ENCODE results near the gene GABPA. TPM values are rescaled to one million over a fixed set of nuclear protein-coding genes. Genes with fewer than 3 reads are reported as not detected.

The GABPA gene
- total RNA-seq, 1 experiment from 2014 or later = 20.4 TPM

DNA sequence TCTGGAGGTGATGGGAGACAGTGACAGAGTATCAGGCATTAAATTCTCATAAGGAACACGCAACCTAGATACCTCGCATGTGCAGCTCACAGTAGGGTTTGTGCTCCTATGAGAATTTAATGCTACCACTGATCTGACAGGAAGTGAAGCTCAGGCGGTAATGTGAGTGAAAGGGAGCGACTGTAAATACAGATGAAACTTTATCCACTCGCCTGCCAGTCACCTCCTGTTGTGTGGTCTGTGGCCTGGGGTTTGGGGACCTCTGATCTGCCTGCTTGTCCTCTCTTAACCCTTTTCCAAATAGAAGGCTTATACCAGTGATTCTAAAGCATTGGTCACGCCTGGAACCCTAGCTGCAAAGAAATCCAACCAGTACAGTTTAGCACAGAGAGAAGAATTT, 15.3 kb downstream of the GABPA start:
- Histone ChIP-seq H3K23me2 (ENCODE audit: insufficient read length, low read depth, low read length, poor library complexity, severe bottlenecking) (no peaks in the 10 kb centered on the region), H3K79me1 (ENCODE audit: insufficient read depth, low read depth, low read length, poor library complexity, severe bottlenecking) (no peaks in the 10 kb centered on the region), H3K9ac (ENCODE audit: extremely low read depth, insufficient read length, low read length) (no peak overlapping the region), H2BK5ac (ENCODE audit: insufficient read length, low read length) (no peak overlapping the region), H2BK15ac (ENCODE audit: low read depth, low read length) (no peak overlapping the region), H3K27me3 (ENCODE audit: insufficient read depth, low read length) (no peaks in the 10 kb centered on the region), H3K4ac (ENCODE audit: low read depth, low read length) (no peak overlapping the region), H3K23ac (ENCODE audit: insufficient read length, low read depth, low read length) (no peak overlapping the region), H2BK120ac (ENCODE audit: low read depth, low read length, poor library complexity, severe bottlenecking) (no peak overlapping the region), H2AK5ac (ENCODE audit: insufficient read length, low read length) (no peak overlapping the region), H4K20me1 (ENCODE audit: control insufficient read depth, insufficient read depth, insufficient read length) (no peaks in the 10 kb centered on the region), H3K9me3 (ENCODE audit: control insufficient read depth, low read depth, low read length) (no peaks in the 10 kb centered on the region), H2BK20ac (ENCODE audit: low read depth, low read length, poor library complexity, severe bottlenecking) (no peak overlapping the region), H3K79me2 (ENCODE audit: insufficient read depth, low read length) (no peaks in the 10 kb centered on the region), H3K56ac (ENCODE audit: insufficient read length, low read depth, low read length) (no peak overlapping the region), H3T11ph (ENCODE audit: low read length) (no peak overlapping the region), H2AFZ (ENCODE audit: low read length) (no peak overlapping the region), H4K5ac (ENCODE audit: insufficient read length, low read depth, low read length) (no peak overlapping the region), H4K91ac (ENCODE audit: insufficient read length, low read depth, low read length) (no peak overlapping the region), H3K27ac (ENCODE audit: insufficient read length, low read depth, low read length) (no peak overlapping the region), H3K4me1 (ENCODE audit: insufficient read depth, low read length) (no peaks in the 10 kb centered on the region), H2BK12ac (ENCODE audit: insufficient read length, low read depth, low read length) (no peak overlapping the region), H3K14ac (ENCODE audit: insufficient read depth, low read length) (no peak overlapping the region), H3K4me2 (ENCODE audit: insufficient read depth, insufficient read length, low read length) (no peak overlapping the region), H4K8ac (replicated peaks; ENCODE audit: insufficient read length, low read depth, low read length) (no peak overlapping the region), H3K18ac (ENCODE audit: insufficient read length, low read depth, low read length) (no peak overlapping the region)
- no peaks in the 10 kb centered on the region for H3K27me3 Mint-ChIP-seq (ENCODE audit: low read depth)
- peak overlapping the region in 1 of 3 experiments; percentile 60; a peak in 1 of 7 replicates for H3K27ac Mint-ChIP-seq
- H3K4me1 Mint-ChIP-seq = no peaks in the 10 kb centered on the region
- H3K36me3 Mint-ChIP-seq (ENCODE audit: insufficient read depth in 1 of 3, low read depth in 3 of 3) = peaks cover 4 to 34% (median 31%) of the 10 kb centered on the region in 3 experiments; a peak in 5 of 7 replicates
- H3K9me3 Mint-ChIP-seq = no peaks in the 10 kb centered on the region
- no CpG with 5 or more reads among the region's 6 CpGs for WGBS (ENCODE audit: extremely low coverage, insufficient read length, low lambda C conversion rate)
- TF ChIP-seq, protein P1, sequence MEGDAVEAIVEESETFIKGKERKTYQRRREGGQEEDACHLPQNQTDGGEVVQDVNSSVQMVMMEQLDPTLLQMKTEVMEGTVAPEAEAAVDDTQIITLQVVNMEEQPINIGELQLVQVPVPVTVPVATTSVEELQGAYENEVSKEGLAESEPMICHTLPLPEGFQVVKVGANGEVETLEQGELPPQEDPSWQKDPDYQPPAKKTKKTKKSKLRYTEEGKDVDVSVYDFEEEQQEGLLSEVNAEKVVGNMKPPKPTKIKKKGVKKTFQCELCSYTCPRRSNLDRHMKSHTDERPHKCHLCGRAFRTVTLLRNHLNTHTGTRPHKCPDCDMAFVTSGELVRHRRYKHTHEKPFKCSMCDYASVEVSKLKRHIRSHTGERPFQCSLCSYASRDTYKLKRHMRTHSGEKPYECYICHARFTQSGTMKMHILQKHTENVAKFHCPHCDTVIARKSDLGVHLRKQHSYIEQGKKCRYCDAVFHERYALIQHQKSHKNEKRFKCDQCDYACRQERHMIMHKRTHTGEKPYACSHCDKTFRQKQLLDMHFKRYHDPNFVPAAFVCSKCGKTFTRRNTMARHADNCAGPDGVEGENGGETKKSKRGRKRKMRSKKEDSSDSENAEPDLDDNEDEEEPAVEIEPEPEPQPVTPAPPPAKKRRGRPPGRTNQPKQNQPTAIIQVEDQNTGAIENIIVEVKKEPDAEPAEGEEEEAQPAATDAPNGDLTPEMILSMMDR (conservative IDR thresholded peaks at IDR 0.05) = no peak
- DNase-seq = no peak
- no peak overlapping the region for H3K4me3 Mint-ChIP-seq

Measured in H9 (cell line).